ENCODE data around the gene MINDY4.

MINDY4 gene

DNA sequence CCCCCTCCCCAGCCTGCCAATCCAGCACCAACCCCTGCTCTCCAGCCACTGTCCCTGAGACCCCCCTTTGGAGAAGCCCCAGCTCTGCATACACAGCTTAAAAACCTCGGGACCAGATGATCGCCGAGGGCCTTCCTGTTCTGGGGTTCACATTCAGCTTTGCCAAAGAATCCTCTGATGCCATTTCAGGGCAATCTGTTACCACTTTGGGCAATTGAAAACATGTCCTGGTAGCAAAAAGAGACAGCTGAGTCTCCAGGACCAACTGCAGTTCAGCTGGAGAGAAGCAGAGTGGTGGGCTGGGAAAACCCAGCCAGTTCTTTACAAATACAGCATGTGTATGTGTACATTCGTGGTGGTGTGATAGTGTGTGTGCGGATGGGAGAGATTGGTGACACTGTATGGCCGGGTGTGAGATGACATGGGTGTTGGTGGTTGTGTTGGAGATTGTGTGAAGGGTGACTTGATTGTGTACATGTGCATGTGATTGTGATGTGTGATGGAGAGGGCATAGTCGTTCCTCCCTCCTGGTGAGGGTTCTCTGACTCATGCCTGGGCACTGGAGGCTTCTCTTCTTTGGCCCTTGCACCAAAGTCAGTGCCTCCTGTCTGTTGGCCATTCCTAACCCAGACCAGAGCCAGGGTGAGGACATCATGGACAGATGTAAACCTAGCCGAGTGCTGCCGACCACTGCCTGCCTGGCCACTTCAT is 91.9 kb downstream of the MINDY4 start:
- no peak overlapping the region for H3K4me3 ChIP-seq (ENCODE audit: low read length)
- TF ChIP-seq, protein P1, sequence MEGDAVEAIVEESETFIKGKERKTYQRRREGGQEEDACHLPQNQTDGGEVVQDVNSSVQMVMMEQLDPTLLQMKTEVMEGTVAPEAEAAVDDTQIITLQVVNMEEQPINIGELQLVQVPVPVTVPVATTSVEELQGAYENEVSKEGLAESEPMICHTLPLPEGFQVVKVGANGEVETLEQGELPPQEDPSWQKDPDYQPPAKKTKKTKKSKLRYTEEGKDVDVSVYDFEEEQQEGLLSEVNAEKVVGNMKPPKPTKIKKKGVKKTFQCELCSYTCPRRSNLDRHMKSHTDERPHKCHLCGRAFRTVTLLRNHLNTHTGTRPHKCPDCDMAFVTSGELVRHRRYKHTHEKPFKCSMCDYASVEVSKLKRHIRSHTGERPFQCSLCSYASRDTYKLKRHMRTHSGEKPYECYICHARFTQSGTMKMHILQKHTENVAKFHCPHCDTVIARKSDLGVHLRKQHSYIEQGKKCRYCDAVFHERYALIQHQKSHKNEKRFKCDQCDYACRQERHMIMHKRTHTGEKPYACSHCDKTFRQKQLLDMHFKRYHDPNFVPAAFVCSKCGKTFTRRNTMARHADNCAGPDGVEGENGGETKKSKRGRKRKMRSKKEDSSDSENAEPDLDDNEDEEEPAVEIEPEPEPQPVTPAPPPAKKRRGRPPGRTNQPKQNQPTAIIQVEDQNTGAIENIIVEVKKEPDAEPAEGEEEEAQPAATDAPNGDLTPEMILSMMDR (conservative IDR thresholded peaks at IDR 0.05; ENCODE audit: low read length), result no peak
- DNase-seq (ENCODE audit: low read depth), result peak; percentile 21

DNA sequence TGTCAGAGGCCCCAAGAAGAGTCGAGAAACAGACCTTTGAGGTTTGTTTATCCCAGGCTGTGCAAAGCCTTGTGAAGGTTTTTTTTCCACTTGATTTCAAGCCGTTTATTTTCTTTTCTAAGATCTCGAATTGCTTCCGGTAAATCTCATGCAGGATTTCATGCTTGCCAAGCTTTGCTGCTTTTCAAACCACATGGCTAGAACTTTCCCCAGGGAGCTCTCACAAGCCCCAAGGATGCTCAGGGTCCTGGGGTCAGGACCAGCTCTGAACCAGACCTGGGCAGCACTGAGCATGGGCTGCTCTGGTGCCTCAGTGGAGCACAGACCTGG is 92.5 kb downstream of the MINDY4 start:
- H3K4me3 ChIP-seq (ENCODE audit: low read length), result no peak overlapping the region
- DNase-seq (ENCODE audit: low read depth), result peak; percentile 42
- TF ChIP-seq, protein P1 (conservative IDR thresholded peaks at IDR 0.05; ENCODE audit: low read length), result no peak

DNA sequence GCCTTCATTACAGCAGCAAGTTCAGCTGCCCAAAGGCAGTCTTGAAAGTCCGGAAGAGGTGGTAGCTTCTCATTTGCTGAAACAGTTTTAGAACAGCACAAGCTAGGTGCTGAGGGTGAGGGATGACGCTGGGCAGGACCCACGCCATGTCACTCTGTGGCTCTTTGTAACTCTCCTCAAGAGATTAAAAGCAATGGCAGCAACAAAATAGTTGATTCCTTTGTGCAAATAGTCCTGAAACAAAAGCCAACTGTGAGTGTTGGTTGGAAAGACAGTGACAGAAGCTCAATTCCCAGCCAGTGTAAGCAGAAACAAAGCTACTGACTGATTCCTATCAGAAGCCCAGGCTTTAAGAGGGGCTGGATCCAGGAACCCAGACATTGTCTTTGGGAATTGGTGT is 92.9 kb downstream of the MINDY4 start:
- H3K4me3 ChIP-seq (ENCODE audit: low read length), result no peak overlapping the region
- DNase-seq (ENCODE audit: low read depth), result no peak
- TF ChIP-seq, protein P1 (conservative IDR thresholded peaks at IDR 0.05; ENCODE audit: low read length), result no peak

DNA sequence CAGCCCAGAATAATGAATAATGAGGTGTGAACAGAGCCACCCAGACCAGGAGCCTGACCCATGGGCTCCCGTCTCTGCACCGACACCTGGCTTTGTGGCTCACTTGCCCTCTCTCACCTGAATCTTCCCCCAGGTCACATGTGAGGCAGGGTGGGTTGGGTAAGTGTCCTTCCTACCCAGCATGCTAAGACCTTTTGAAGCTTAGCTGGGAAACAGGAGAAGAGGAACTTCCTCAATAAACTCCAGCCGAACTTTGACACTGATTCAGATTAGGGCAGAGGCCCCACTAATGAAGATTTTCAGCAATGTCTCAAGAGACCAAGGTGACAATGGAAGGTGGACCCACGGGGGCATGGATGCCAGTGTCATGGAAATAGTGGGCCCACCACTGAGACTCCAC is 93.9 kb downstream of the MINDY4 start:
- no peak for DNase-seq (ENCODE audit: low read depth)
- TF ChIP-seq, protein P1 (conservative IDR thresholded peaks at IDR 0.05; ENCODE audit: low read length), result no peak
- H3K4me3 ChIP-seq (ENCODE audit: low read length), result no peak overlapping the region

DNA sequence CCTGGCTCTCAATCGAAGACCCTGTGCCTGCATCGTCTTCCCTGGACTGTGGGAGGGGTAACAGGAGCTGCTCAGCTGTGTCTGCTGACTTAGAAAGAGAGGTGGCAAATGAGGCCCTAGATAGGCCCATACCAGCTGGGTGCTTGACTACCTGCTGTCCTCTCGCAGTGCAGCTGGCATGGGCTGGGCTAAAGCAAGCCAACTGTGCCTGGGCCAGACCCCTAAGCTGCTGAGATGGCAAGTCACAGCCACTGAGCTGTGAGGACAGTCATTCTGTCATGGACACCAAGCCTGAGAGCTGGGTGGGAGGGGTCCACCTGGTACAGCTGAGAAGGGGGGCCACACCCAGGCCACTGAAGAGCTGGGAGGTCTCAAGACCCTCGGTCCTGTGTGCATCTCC is 94.6 kb downstream of the MINDY4 start:
- no peak for DNase-seq (ENCODE audit: low read depth)
- TF ChIP-seq, protein P1 (conservative IDR thresholded peaks at IDR 0.05; ENCODE audit: low read length), result no peak
- H3K4me3 ChIP-seq (ENCODE audit: low read length), result no peak overlapping the region

DNA sequence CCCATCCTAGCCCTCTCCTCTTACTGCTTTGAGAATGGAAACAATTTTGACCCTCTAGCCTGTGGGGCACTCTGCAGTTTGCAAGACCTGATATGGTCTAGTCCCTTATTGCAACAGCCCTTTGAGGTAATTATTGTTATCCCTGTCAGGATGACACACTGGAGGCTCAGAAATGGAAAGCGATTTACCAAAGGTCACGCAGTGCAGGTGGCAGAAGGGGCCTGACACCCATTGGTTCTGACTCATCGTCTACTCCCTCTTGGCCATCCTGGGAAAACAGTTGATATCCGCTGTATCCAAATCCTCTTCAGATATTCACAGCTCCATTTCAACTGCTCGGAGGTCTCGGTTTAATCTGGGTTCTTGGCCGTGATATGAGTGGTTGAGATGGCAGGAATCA is 95.7 kb downstream of the MINDY4 start:
- no peak for DNase-seq (ENCODE audit: low read depth)
- no peak overlapping the region for H3K4me3 ChIP-seq (ENCODE audit: low read length)
- TF ChIP-seq, protein P1 (conservative IDR thresholded peaks at IDR 0.05; ENCODE audit: low read length), result no peak

DNA sequence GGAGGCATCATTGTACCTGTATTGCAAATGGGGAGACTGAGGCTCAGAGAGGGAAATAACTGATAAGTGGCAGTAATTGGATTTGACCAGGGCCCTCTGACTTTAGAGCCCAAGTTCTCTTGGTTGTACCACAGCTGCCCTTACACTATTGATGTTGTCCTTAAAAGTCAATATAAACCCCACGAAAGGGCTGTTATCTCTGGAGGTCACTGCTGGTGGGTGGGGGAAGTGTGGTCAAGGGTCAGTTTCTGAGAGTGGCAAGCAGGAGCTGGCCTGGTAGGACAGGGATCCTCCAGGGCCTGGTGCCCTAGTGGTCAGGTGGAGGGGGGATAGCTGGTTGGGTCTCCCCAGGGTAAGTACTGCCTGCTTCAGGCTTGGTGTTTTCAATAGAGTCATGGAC is 96.3 kb downstream of the MINDY4 start:
- DNase-seq (ENCODE audit: low read depth), result no peak
- TF ChIP-seq, protein P1 (conservative IDR thresholded peaks at IDR 0.05; ENCODE audit: low read length), result no peak
- H3K4me3 ChIP-seq (ENCODE audit: low read length), result no peak overlapping the region
